IMR-90 (cell line): ENCODE measurements around the gene ZC3H7B. TPM values are rescaled to one million over a fixed set of nuclear protein-coding genes. Genes with fewer than 3 reads are reported as not detected.

Experiments used
- microRNA-seq, 2 experiments: library from miRNA; stranded (forward) in 1 of 2; unstranded in 1 of 2; fragments of 10-50 nt in 1 of 2; fragments of <30 nt in 1 of 2; gene quantifications in 1 of 2; microRNA quantifications in 1 of 2; one replicate each; pipeline versions ENCODE3 to v1.1.0; 2013 to 2020; ENCODE audit not compliant: insufficient read depth in 1 of 2, insufficient read length in 1 of 2, unreplicated experiment in 1 of 2
- polyA plus RNA-seq, 3 experiments: library from polyadenylated mRNA; depleted of rRNA; stranded (reverse); fragments of >200 nt; gene quantifications; 2 replicates each; pipeline ENCODE4 v1.2.3, GENCODE V29; 2012; ENCODE audit warnings: low replicate concordance in 1 of 3
- small RNA-seq, 5 experiments: library from RNA; depleted of rRNA; stranded (forward); fragments of <200 nt; gene quantifications; one replicate each; pipeline ENCODE3, GENCODE V24; 2012
- total RNA-seq: library from RNA; depleted of rRNA; stranded (reverse); fragments of >200 nt; gene quantifications from 2 replicates; pipeline ENCODE4 v1.2.3, GENCODE V29; 2012; rRNA removed

Gene ZC3H7B
- total and polyA plus RNA-seq, 2 of the 4 experiments (the other 2 are of a cell fraction), result 37.6 to 72.3 TPM

Small RNAs within 50 kb of the gene (microRNA-seq; reads per million reads assigned to microRNA genes)
- gene MIR6889 (ENCODE audit: insufficient read depth in 1 of 2, insufficient read length in 1 of 2, unreplicated experiment in 1 of 2) (1.0 to 2.2 reads per million in 2 experiments), gene RNU6-495P (ENCODE audit: insufficient read depth, insufficient read length) (not detected)

Small RNAs within 50 kb of the gene (small RNA-seq; reads per million reads assigned to genes)
- 0 reads per million in 5 experiments for gene MIR6889
- 0 to 0.60 (median 0) reads per million in 5 experiments for gene RNU6-495P

Other genes with a start within 250 kb of the ZC3H7B start
- 17.5 and 27.4 TPM in 2 replicates for gene EP300, start 208.9 kb upstream of the ZC3H7B start, total RNA-seq
- 21.9 and 23.3 TPM in 2 replicates for gene EP300, start 208.9 kb upstream of the ZC3H7B start, polyA plus RNA-seq (2012; rRNA removed)
- 20.8 and 25.1 TPM in 2 replicates for gene L3MBTL2, start 96.2 kb upstream of the ZC3H7B start, total RNA-seq
- gene L3MBTL2, start 96.2 kb upstream of the ZC3H7B start, polyA plus RNA-seq (2012; rRNA removed), result 20.6 and 23.2 TPM in 2 replicates
- gene CHADL, start 60.6 kb upstream of the ZC3H7B start, total RNA-seq, result 0.18 and 0.28 TPM in 2 replicates
- gene CHADL, start 60.6 kb upstream of the ZC3H7B start, polyA plus RNA-seq (2012; rRNA removed), result 0.44 and 0.53 TPM in 2 replicates
- gene RANGAP1, start 15.3 kb upstream of the ZC3H7B start, total RNA-seq, result 71.2 and 74.4 TPM in 2 replicates
- 148 and 165 TPM in 2 replicates for gene RANGAP1, start 15.3 kb upstream of the ZC3H7B start, polyA plus RNA-seq (2012; rRNA removed)
- gene TEF, start 80.4 kb downstream of the ZC3H7B start, total RNA-seq, result 5.6 and 6.1 TPM in 2 replicates
- gene TEF, start 80.4 kb downstream of the ZC3H7B start, polyA plus RNA-seq (2012; rRNA removed), result 11.6 and 14.4 TPM in 2 replicates
- 16.9 and 17.4 TPM in 2 replicates for gene TOB2, start 145.3 kb downstream of the ZC3H7B start, total RNA-seq
- 23.3 and 24.2 TPM in 2 replicates for gene TOB2, start 145.3 kb downstream of the ZC3H7B start, polyA plus RNA-seq (2012; rRNA removed)
- 50.9 and 76.1 TPM in 2 replicates for gene PHF5A, start 167.2 kb downstream of the ZC3H7B start, total RNA-seq
- gene PHF5A, start 167.2 kb downstream of the ZC3H7B start, polyA plus RNA-seq (2012; rRNA removed), result 49.1 and 54.9 TPM in 2 replicates
- 65.3 and 71.3 TPM in 2 replicates for gene ACO2, start 167.6 kb downstream of the ZC3H7B start, total RNA-seq
- gene ACO2, start 167.6 kb downstream of the ZC3H7B start, polyA plus RNA-seq (2012; rRNA removed), result 69.5 and 72.9 TPM in 2 replicates
- gene POLR3H, start 242.9 kb downstream of the ZC3H7B start, total RNA-seq, result 37.8 and 39.7 TPM in 2 replicates
- gene POLR3H, start 242.9 kb downstream of the ZC3H7B start, polyA plus RNA-seq (2012; rRNA removed), result 62.1 and 67.8 TPM in 2 replicates